SIG-M5 treated with dmso at 0.1 percent for 504 hours (cell line): ENCODE measurements around the gene STKLD1.
A peak's percentile ranks its signal among the peaks of the same experiment; 100 is the strongest.

Experiments
- DNase-seq: peaks from one replicate; lab custom pipeline; 2025; ENCODE audit not compliant: unreplicated experiment; lab: John Stamatoyannopoulos, UW

Gene STKLD1

GRCh38 chr9:133344979-133345378 is 31.2 kb upstream of the STKLD1 start:
- no peak for DNase-seq

- DNase-seq = no peak
Observed at GRCh38 chr9:133345596-133345995, 30.6 kb upstream of the STKLD1 start.

- no peak for DNase-seq
Observed at GRCh38 chr9:133346021-133346785, 30.0 kb upstream of the STKLD1 start.

- no peak for DNase-seq
Observed at GRCh38 chr9:133347515-133347984, 28.6 kb upstream of the STKLD1 start.

- DNase-seq = peak; percentile 95
Observed at GRCh38 chr9:133347985-133348717, 28.0 kb upstream of the STKLD1 start, which contains the start of the genes MED22 and RPL7A. Gene MED22 (minus strand): TSS chr9:133348131. CDS start chr9:133346662, 1,469 bp downstream. Gene RPL7A (plus strand): TSS chr9:133348218. CDS start chr9:133348244, 26 bp downstream.

GRCh38 chr9:133348718-133349573 is 27.2 kb upstream of the STKLD1 start:
- DNase-seq = no peak

GRCh38 chr9:133349965-133350616 is 26.1 kb upstream of the STKLD1 start:
- DNase-seq = no peak

- no peak for DNase-seq
Observed at GRCh38 chr9:133351526-133351907, 24.6 kb upstream of the STKLD1 start.

GRCh38 chr9:133351908-133352634 is 24.1 kb upstream of the STKLD1 start:
- peak; percentile 64 for DNase-seq

GRCh38 chr9:133352635-133353340 is 23.4 kb upstream of the STKLD1 start:
- no peak for DNase-seq

GRCh38 chr9:133353548-133353947 is 22.6 kb upstream of the STKLD1 start:
- DNase-seq = no peak

- peak; percentile 87 for DNase-seq
Observed at GRCh38 chr9:133354766-133355165, 21.4 kb upstream of the STKLD1 start.

- DNase-seq = no peak
Observed at GRCh38 chr9:133355881-133356357, 20.2 kb upstream of the STKLD1 start.

- peak; percentile 73 for DNase-seq
Observed at GRCh38 chr9:133356391-133357091, 19.6 kb upstream of the STKLD1 start, which contains the start of the genes SURF1 and SURF2. Gene SURF1 (minus strand): TSS chr9:133356487. CDS start chr9:133356453, 34 bp downstream. Gene SURF2 (plus strand): TSS chr9:133356550. CDS start chr9:133356593, 43 bp downstream.

- no peak for DNase-seq
Observed at GRCh38 chr9:133357656-133358055, 18.5 kb upstream of the STKLD1 start.

GRCh38 chr9:133359399-133360175 is 16.6 kb upstream of the STKLD1 start:
- no peak for DNase-seq
